NCI-H146 treated with DMSO at 0.1 percent for 48 hours (cell line): ENCODE measurements around the gene DNAJB1.

ENCODE experiments used
- DNase-seq: peaks from one replicate; lab custom pipeline; 2025; ENCODE audit not compliant: unreplicated experiment; lab: John Stamatoyannopoulos, UW

Gene DNAJB1

DNA sequence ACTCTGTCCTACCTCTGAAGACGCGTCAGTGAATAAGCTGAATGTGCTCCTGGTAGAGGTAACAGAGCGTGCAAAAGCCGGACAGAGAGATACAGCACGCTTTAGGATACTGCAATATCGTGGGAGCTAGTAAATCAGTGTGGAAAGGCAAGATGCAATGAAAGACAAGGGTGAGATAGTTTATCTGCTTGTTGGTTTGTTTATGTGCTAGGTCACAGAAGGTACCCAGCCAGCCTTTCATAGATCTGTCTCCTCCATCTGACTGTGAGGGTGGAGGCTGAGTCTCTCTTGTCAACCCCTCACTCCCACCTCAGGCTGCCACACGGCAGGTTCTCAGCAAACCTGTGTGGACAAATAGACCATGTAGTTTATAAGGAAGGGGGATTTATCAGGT lies 21.4 kb downstream of the DNAJB1 start:
- DNase-seq, result no peak

DNA sequence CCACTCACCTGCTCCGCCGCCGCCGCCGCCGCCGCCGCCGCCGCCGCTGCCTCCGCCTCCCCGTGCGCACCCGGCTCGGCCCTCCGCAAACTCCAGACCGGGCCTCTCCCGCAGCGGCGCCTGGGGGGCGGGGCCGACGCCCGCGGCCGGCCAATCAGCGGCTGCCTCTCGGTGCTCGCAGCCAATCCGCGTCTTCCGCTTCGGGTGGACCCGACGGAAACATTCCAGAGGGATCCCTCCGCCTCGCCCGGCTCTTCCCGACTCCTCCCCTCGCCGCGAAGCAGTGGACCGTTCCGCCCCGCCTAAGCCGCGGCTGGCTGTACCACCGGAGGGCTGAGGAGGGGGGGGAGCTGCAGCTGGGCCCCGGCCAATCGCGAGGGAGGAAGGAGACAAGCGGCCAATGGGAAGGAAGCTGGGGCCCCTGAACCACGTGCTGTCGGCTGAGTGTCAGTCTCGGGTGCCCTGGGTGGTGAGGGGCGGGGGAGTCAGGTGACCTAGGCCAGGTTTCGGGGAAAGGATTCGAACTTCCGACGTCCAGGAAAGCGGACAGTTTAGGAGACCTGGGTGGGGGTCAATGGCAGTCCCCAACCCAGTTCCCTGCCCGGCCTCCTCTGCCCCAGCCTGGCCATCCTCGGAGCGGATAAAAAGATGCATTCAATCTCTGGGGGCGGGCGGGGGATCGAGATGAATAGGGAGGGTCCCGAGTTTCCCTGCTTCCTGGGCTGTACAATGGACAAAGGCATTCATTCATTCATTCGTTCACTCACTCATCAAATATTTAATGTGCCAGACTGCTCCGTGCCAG lies 22.0 kb downstream of the DNAJB1 start, which contains the start of gene GIPC1:
GIPC1 (minus strand) TSS at position 99 of the 805 bp plus-strand sequence. CDS start 13,151 bp downstream, outside the sequence.
- peak; percentile 97 for DNase-seq

DNA sequence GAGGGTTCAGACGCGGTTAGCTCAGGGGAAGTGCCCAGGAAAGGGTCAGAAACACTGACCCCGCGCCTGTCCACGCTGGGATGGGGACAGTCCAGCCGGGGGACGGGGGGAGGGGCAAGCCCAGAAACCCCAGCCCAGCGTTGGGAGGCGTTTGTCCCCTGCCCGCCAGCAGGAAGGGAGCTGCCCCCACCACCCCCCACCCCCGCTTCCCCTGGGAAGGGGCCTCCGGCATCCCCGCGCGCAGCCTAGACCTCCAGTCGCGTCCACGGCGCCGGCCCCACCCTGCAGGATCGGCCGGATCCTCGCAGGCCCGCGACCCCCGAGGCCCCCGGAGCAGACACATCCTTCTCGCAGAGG lies 22.5 kb downstream of the DNAJB1 start:
- no peak for DNase-seq

- DNase-seq, result no peak
These were observed 23.1 kb downstream of the DNAJB1 start for GRCh38 chr19:14494910-14495671.

- no peak for DNase-seq
These were observed 23.8 kb downstream of the DNAJB1 start for GRCh38 chr19:14494411-14494810.

DNA sequence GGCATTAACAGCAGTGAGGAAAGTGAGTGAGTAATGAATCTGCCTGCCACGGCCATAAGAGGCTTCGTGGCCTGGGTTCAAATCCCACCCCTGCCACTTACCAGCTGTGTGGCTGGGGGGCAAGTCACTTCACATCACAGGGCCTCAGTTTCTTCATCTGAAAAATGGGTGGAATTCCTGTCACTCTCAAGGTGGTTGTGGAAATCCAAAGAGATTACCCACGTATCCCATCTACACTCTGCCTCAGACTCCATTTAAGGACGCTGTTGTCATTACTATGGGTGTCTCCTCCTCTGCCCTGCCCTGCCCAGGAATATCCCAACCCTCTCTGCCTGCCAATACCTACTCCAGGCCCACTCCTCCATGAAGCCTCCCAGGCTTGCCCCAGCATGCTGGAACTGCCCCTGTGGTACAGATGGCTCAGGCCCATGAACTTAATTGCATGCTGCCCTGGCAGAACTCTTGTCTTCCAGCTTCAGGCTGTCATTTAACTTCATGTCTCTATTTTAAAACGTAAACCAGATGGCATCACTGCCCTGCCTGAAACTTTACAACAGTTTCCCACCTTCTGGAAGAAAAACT lies 25.4 kb downstream of the DNAJB1 start:
- DNase-seq, result no peak

GRCh38 chr19:14487370-14488125 lies 30.6 kb downstream of the DNAJB1 start:
- no peak for DNase-seq

DNA sequence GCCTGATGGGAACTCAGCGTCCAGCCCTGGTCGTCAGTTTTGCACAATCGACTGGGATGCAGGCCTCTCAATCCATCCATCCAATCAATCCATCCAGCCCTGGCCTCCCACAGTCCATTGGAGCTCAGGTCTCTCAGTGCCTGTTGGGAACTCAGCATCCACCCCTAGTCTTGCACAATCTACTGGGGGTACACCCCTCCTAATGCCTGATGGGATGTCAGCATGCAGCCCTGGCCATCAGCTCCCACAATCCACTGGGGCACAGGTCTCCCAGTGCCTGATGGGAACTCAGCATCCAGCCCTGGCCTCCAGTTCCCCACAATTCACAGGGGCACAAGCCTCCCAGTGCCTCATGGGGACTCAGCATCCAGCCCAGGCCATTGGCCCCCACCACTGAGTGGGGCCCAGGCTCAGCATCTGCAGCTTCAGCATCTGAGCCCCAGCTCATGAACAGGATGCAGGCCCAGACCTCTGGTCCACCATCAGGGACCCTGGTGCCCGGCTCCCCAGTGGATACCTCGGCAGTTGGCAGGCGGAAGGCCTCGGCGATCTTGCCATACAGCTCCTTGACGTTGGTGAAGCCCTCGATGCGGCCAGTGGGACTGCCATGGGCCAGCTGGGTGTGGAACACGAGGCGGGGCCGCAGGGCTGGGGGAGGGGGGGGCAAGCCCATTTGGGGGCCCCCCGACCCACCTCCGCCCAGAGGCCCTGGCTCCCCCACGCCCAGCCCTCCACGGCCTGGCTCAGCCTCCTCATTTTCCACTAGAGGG lies 35.8 kb downstream of the DNAJB1 start:
- DNase-seq, result no peak

- DNase-seq, result no peak
These were observed 37.5 kb downstream of the DNAJB1 start for GRCh38 chr19:14480700-14481079.

DNA sequence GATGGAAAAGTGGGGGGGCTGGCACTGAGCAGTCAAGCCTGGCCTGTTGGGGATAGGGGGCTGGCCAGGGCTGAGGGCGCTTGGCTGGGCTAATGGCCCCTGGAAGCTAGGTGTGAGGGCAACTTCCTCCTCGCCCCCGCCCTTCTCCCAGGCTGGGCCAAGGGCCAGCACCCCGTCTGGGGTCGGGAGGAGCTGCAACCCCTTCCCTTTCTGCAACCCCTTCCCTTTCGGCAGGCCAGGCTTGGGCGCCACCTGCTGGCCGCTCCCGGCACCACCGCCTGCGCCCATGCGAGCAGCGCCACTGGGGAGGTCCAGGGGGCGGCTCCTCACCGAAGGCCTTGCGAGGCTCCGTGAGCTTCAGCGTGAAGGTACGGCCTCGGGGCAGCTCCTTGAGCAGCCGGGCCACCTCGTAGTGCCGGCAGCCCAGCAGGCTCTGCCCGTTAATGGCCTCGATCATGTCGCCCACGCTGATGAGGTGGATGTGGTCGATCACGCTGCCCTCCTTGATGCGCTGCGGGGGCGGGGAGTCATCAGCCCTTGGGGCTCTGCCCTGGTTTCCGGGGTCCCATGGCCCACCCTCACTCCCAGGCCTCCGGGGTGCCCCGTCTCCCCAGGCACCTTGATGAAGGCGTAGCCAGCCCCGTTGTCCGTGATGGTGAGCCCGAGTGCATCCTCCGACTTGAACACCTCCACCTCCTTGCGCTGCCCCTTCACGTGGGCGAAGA lies 38.1 kb downstream of the DNAJB1 start:
- no peak for DNase-seq

DNA sequence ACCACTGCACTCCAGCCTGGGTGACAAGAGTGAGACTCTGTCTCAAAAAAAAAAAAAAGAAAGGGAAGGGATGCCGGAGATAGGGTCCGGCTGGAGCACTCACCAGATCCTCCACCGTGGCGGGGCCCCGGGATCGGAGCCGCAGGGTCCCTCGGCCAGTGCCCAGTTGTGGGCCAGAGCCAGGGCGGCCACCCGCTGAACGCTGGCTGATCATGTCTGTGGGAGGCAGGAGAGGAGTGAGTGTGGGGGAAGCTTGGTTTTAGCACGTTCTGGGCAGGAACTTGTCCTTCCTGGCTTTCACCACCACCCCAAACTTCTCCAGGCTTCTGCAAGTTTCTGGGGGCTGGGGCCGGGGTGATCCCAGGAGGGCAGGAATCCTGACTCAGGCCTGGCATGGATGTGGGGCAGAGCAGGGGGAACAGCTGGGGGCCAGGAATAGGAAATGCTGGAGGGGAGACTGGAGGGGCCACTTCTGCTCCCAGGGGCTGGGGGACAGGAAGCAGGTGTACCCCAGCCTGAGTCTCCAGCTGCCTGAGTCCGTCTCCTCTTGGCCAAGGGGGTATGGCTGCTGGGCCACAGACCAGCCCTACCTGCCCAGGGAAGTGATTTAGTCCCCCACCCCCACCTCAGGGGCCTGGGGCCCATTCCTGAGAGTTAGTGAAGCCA lies 38.8 kb downstream of the DNAJB1 start:
- DNase-seq, result no peak

DNA sequence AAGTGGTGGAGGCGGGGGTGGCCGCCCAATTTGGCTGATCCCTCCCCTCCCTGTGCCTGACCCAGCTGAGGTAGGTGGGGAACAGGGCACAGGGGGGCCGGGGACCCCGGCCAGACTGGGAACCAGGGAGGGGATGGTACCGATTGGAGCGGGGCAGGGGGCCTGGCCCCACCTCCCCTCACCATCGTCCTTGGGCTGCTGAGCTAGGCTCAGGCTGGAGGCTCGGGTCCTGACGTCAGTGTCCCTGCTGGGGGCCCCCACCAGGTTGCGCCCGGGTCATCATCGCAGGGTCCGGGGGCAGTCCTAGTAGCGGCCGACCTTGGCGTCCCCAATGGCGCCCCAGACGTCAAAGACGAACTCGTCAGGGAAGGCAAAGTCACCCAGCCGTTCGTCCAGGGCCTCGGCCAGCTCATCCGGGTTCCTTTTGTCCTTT lies 40.1 kb downstream of the DNAJB1 start:
- DNase-seq, result no peak

- no peak for DNase-seq
These were observed 40.6 kb downstream of the DNAJB1 start for GRCh38 chr19:14477418-14478112.

GRCh38 chr19:14476673-14477401 lies 41.4 kb downstream of the DNAJB1 start:
- DNase-seq, result no peak

- DNase-seq, result no peak
These were observed 41.9 kb downstream of the DNAJB1 start for GRCh38 chr19:14476327-14476672.

DNA sequence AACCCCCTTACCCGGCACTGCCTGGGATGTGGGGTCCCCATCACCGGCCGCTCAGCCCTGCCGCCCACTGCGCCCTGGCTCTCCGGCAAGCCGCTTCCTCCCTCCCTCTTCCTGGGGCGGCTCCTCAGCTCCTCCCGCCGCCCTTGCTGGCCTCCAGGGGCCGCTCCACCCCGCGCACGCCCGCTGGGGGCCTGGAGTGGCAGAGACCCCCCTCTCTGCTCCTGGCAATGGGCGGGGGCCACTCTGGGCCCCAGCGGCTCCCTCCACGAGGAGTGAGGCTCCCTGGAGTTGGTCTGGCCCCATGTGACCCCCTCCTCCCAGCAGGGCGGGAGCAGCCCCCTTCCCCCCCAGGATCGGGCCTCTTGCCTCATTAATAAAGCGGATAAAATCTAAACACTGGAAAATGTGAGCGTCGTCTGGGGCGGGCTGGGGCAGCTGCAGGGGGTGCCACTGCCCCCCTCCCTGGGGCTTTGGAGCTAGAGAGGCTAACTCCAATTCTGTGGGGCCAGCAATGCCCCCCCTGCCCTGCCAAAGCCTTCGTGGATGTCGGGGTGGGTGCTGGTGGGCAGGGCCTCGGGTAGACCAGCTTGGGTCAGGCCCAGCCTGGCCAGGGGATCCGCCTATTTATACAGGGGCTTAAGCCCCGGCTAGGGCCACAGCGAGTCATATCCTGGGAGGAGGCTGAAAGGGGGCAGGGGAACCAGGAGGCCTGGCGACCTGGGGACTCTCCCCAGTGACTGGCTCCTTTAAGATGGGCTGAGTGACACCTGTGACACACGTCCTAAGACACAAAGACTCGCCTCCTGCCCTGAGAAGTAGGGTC lies 42.7 kb downstream of the DNAJB1 start, which contains the start of gene PTGER1:
PTGER1 (minus strand) TSS at position 104 of the 823 bp plus-strand sequence. CDS start 1,034 bp downstream, outside the sequence.
- DNase-seq, result peak; percentile 6

DNA sequence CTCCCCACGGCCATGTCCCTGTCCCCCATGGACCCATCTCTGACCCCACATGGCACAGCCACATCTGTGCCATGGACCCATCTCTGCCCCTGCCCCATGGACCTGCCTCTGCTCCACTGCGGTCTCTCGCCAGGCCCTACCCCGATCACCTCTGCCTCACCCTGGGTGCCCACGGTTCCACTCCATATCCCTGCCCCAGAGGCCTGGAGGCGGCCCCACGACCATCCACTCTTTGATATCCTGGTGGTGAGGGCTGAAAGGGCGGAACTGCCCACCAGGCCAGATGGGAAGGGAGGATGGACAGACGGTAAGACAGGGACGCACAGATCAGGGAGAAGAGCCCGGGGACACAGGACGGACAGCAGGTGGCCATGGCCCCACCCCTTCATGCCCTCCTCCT lies 43.4 kb downstream of the DNAJB1 start:
- no peak for DNase-seq
